Chondrocyte (in vitro differentiated cells): ENCODE measurements around the gene SLC9A2. TPM values are rescaled to one million over a fixed set of nuclear protein-coding genes. Genes with fewer than 3 reads are reported as not detected.

Source experiments
- DNase-seq: peaks from one replicate; pipeline ENCODE4 v3.0.0; 2021; ENCODE audit warnings: mixed read lengths, low spot score
- H3K27ac Mint-ChIP-seq: one replicate; pipeline ENCODE4 v1.8.0; 2021; ENCODE audit warnings: mild to moderate bottlenecking, moderate library complexity, mixed read lengths; ENCODE audit not compliant: unreplicated experiment
- H3K27me3 Mint-ChIP-seq: 2 replicates; pipeline ENCODE4 v1.8.0; 2021; ENCODE audit warnings: low read depth, mixed read lengths
- H3K36me3 Mint-ChIP-seq: 2 replicates; pipeline ENCODE4 v1.8.0; 2021; ENCODE audit warnings: low read depth, mixed read lengths
- H3K4me1 Mint-ChIP-seq: 2 replicates; pipeline ENCODE4 v1.8.0; 2021; ENCODE audit warnings: low read depth, mild to moderate bottlenecking, mixed read lengths
- H3K4me3 Mint-ChIP-seq: one replicate; pipeline ENCODE4 v1.8.0; 2021; ENCODE audit warnings: mild to moderate bottlenecking, moderate library complexity, mixed read lengths; ENCODE audit not compliant: unreplicated experiment
- H3K9me3 Mint-ChIP-seq: 2 replicates; pipeline ENCODE4 v1.8.0; 2021; ENCODE audit warnings: low read depth, mixed read lengths
- total RNA-seq: library from RNA; stranded (reverse); gene quantifications from 3 replicates; pipeline ENCODE4 v1.2.1, GENCODE V29; 2021
- TF ChIP-seq, protein P1 (sequence below): fragments of 200-600 bp; sonication (generic); IDR thresholded peaks from 2 replicates; pipeline ENCODE4 v1.5.0; 2021; ENCODE audit warnings: antibody characterized with exemption, mild to moderate bottlenecking, moderate library complexity

Gene SLC9A2
- total RNA-seq, 1 donor from 2014 or later, result not detected

DNA sequence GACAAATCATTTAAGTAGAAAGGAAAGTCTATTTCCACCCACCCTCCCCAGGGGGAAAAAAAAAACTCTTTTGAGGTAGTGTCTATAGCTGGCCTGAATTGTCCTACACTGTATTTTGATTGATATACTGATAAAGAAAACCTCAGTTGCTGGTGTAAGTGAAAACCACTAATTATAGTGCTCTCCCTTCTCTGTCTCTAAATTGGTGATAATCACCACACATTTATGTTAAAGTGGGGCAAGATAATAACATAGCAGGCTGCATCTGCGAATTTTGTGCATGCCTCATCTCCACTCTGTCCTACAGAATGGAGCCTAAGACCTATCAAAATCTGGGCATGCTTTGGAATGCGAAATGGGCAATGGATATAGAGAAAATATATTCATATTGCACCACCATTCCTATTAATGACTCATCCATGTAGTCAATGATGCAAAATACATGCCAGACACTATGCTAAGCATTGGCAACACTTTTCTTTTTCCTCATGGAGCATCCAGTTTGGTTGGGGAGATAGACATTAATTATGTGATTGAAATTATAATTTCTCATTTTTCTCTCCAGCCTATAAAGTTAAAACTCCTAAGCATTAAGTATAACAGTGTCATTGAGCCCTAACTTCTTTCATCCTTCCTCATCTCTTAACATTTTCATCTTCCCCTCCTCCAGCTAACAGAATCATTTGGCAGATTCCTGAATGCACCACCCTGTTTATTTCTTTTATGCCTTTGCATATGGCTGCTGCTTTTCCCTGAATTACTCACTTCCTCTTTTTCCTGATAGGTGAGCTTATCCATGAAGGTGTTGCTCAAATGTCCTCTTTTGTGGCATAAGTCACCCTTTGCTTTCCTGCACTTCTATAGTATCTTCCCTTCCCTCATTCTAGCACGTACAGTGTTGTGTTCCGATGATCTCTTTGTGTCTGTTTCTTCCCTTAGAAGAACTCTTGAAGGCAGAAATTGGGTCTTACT, 58.2 kb downstream of the SLC9A2 start:
- peaks cover 9% of the 10 kb centered on the region for H3K27me3 Mint-ChIP-seq
- DNase-seq, result no peak
- TF ChIP-seq, protein P1, sequence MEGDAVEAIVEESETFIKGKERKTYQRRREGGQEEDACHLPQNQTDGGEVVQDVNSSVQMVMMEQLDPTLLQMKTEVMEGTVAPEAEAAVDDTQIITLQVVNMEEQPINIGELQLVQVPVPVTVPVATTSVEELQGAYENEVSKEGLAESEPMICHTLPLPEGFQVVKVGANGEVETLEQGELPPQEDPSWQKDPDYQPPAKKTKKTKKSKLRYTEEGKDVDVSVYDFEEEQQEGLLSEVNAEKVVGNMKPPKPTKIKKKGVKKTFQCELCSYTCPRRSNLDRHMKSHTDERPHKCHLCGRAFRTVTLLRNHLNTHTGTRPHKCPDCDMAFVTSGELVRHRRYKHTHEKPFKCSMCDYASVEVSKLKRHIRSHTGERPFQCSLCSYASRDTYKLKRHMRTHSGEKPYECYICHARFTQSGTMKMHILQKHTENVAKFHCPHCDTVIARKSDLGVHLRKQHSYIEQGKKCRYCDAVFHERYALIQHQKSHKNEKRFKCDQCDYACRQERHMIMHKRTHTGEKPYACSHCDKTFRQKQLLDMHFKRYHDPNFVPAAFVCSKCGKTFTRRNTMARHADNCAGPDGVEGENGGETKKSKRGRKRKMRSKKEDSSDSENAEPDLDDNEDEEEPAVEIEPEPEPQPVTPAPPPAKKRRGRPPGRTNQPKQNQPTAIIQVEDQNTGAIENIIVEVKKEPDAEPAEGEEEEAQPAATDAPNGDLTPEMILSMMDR, result no peak
- H3K4me1 Mint-ChIP-seq, result no peaks in the 10 kb centered on the region
- H3K36me3 Mint-ChIP-seq, result no peaks in the 10 kb centered on the region
- H3K4me3 Mint-ChIP-seq, result no peak overlapping the region
- H3K9me3 Mint-ChIP-seq, result no peaks in the 10 kb centered on the region
- no peak overlapping the region for H3K27ac Mint-ChIP-seq

DNA sequence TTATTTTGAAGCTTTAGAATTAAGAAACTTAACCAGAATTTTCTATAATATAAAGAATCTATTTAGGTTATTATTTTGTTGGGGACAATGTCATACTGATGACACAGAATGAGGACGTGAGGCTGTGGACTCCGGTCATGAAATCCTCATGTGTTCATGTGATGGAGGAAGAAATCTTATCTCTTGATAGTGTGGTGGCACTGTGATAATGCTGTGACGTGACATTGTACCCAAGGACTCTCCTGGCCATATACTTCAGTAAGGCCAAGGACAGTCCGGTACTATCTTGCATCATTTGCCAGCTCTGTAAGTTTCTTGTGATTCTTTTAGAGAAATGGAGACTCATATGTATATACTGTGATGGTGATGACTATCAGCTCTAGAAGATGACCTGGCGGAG, 59.1 kb downstream of the SLC9A2 start:
- Mint-ChIP-seq H3K27ac (no peak overlapping the region), H3K27me3 (peaks cover 10% of the 10 kb centered on the region), H3K4me1 (no peaks in the 10 kb centered on the region), H3K9me3 (no peaks in the 10 kb centered on the region), H3K4me3 (no peak overlapping the region), H3K36me3 (no peaks in the 10 kb centered on the region)
- no peak for DNase-seq
- TF ChIP-seq, protein P1, result no peak

DNA sequence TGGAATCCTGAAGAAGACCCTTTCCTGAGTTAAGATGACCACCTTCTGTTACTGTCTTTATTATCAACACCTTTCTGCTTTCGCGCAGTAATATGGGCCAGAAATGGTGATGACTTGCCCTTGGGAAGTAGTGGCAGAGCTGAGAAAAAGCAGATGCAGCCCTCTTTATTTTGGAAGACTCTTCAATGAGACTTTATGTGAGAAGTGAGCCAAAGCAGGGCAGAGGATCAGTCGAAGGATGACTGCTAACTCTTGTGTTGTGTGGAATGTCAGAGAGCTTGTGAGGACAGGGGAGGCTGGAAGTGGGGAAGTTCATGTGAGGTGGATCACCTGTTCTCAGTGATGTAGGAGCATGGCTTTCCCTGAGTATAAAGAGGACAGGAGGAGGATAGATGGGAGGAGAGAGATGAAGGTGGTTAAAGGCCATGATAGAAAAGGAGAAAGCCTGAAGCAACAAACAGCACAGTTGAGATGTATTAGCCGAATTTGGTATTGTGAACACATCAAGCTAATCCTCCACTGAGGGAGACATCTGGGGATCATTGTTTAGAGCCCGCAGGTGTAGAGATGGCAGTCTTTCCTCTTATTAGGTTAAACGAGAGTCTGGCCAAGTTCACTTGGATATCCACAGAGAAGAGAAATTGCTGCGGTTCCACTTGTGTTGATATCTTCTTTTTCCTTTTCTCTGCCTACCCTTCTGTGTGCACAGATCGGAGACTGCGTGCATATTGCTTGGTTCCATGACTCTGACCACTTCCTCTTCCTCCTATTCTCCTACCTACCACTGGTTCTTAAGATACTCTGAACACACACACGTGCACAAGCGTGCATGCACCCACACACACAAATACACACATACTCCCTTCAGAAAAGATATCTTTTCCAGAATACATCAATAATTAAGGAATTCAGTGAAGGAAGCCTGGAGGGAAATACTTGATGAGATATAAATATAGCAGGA, 67.4 kb downstream of the SLC9A2 start:
- Mint-ChIP-seq H3K4me3 (no peak overlapping the region), H3K9me3 (no peaks in the 10 kb centered on the region), H3K27me3 (peaks cover 6% of the 10 kb centered on the region), H3K27ac (no peak overlapping the region), H3K4me1 (no peaks in the 10 kb centered on the region), H3K36me3 (no peaks in the 10 kb centered on the region)
- TF ChIP-seq, protein P1, result no peak
- DNase-seq, result no peak

DNA sequence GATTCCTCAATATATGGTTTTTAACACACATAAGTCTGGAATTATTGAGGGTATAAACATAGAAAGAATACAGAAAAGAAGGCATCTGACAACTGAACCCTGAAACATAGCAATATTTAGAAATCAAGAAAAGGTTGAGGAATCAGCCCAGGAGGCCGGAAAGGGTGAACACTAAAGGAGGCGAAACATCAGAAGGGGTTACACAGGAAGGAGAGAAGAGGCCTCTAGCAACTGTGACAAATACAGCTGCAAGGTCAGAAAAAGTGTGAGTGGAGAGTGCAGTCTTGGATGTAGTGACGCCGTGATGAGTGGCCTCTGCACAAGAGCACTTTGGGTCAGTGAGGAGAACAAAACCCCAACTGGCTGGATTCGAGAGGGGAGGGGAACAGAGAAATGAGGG, 70.7 kb downstream of the SLC9A2 start:
- no peak overlapping the region for H3K27ac Mint-ChIP-seq
- DNase-seq, result no peak
- H3K9me3 Mint-ChIP-seq, result no peaks in the 10 kb centered on the region
- H3K4me1 Mint-ChIP-seq, result no peaks in the 10 kb centered on the region
- H3K27me3 Mint-ChIP-seq, result peaks cover 10% of the 10 kb centered on the region
- TF ChIP-seq, protein P1, result no peak
- H3K4me3 Mint-ChIP-seq, result no peak overlapping the region
- no peaks in the 10 kb centered on the region for H3K36me3 Mint-ChIP-seq

DNA sequence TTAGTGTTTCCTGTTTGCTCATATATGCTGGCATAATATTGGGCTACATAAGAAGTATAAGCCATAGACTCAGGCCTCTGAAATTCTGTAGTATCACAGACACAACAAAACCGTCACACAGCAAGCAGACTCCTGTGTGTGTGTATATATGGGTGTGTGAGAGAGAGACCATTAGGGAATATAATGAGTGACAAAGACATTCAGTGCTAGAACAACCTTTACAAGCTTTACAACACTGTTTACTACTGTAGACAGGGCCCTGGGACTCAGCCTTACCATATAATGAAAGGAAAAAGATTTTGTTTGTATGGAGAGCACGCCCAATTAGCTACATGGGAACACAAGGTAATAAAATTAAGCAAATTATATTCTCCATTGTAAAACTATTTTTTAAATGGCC, 77.1 kb downstream of the SLC9A2 start:
- Mint-ChIP-seq H3K36me3 (no peaks in the 10 kb centered on the region), H3K27ac (no peak overlapping the region), H3K4me1 (no peaks in the 10 kb centered on the region), H3K27me3 (peaks cover 6% of the 10 kb centered on the region), H3K9me3 (no peaks in the 10 kb centered on the region), H3K4me3 (no peak overlapping the region)
- no peak for DNase-seq
- TF ChIP-seq, protein P1, result no peak
